ENCODE measurements around the gene FLRT2.

FLRT2 gene

GRCh38 chr14:85702997-85703396 is 173.1 kb downstream of the FLRT2 start:
- H3K9me3 Mint-ChIP-seq, result peaks cover 5% of the 10 kb centered on the region
- H3K27ac Mint-ChIP-seq, result no peak overlapping the region
- no peak for DNase-seq (ENCODE audit: low spot score)
- no peaks in the 10 kb centered on the region for H3K4me1 Mint-ChIP-seq (ENCODE audit: low read depth)
- no peaks in the 10 kb centered on the region for H3K27me3 Mint-ChIP-seq (ENCODE audit: low read depth)
- H3K36me3 Mint-ChIP-seq (ENCODE audit: low read depth), result no peaks in the 10 kb centered on the region
- no peak overlapping the region for H3K4me3 Mint-ChIP-seq

Data from T-helper 2 cell treated with Interferon-gamma antibody and Interleukin-4, amounts not matched to agents 5 μg/mL and 100 μg/mL, for 36 hours (primary cell).